ENCODE data around the gene CHKA. TPM values are rescaled to one million over a fixed set of nuclear protein-coding genes. Genes with fewer than 3 reads are reported as not detected.
A peak's percentile ranks its signal among the peaks of the same experiment; 100 is the strongest.

CHKA gene
- polyA plus RNA-seq, 4 donors = 31.5 to 180 (median 139) TPM

- FAIRE-seq (no peak), DNase-seq (no peak)
- Histone ChIP-seq H3K27me3 (ENCODE audit: control insufficient read depth in 3 of 3, insufficient read depth in 3 of 3, low read length in 3 of 3) (no peaks in the 10 kb centered on the region), H3K36me3 (ENCODE audit: control insufficient read depth in 3 of 3, insufficient read depth in 2 of 3, low read depth in 1 of 3, low read length in 3 of 3) (peaks cover 3 to 67% (median 5%) of the 10 kb centered on the region in 3 donors), H3K4me3 (ENCODE audit: low read depth in 1 of 3, low read length in 3 of 3) (no peak overlapping the region), H3K9me3 (ENCODE audit: control insufficient read depth in 2 of 2, insufficient read depth in 1 of 2, low read depth in 1 of 2, low read length in 1 of 2) (no peaks in the 10 kb centered on the region), H3K27ac (ENCODE audit: low read depth in 1 of 3, low read length in 2 of 3) (no peak overlapping the region), H3K4me1 (ENCODE audit: control insufficient read depth in 3 of 3, insufficient read depth in 2 of 3, low read depth in 1 of 3, low read length in 2 of 3) (peaks cover 0 to 27% (median 2%) of the 10 kb centered on the region in 3 donors)
- 79 to 92% (median 87%) methylated on average over 12 of the region's 12 CpGs for WGBS, 3 donors
Observed at GRCh38 chr11:68033708-68034045, 87.5 kb downstream of the CHKA start.

- DNase-seq = no peak
- FAIRE-seq = no peak
- WGBS, 3 donors = 92 to 94% (median 94%) methylated on average over 26 to 29 of the region's 29 CpGs
- Histone ChIP-seq H3K27me3 (ENCODE audit: control insufficient read depth in 3 of 3, insufficient read depth in 3 of 3, low read length in 3 of 3) (no peaks in the 10 kb centered on the region), H3K9me3 (ENCODE audit: control insufficient read depth in 2 of 2, insufficient read depth in 1 of 2, low read depth in 1 of 2, low read length in 1 of 2) (no peaks in the 10 kb centered on the region), H3K4me1 (ENCODE audit: control insufficient read depth in 3 of 3, insufficient read depth in 2 of 3, low read depth in 1 of 3, low read length in 2 of 3) (peaks cover 0 to 22% (median 2%) of the 10 kb centered on the region in 3 donors), H3K4me3 (ENCODE audit: low read depth in 1 of 3, low read length in 3 of 3) (no peak overlapping the region), H3K27ac (ENCODE audit: low read depth in 1 of 3, low read length in 2 of 3) (no peak overlapping the region), H3K36me3 (ENCODE audit: control insufficient read depth in 3 of 3, insufficient read depth in 2 of 3, low read depth in 1 of 3, low read length in 3 of 3) (peaks cover 3 to 64% (median 5%) of the 10 kb centered on the region in 3 donors)
Observed at GRCh38 chr11:68032997-68033707, 88.0 kb downstream of the CHKA start.

GRCh38 chr11:68032003-68032402, 89.2 kb downstream of the CHKA start:
- no peaks in the 10 kb centered on the region for H3K9me3 ChIP-seq (ENCODE audit: control insufficient read depth in 2 of 2, insufficient read depth in 1 of 2, low read depth in 1 of 2, low read length in 1 of 2)
- no peak overlapping the region for H3K27ac ChIP-seq (ENCODE audit: low read depth in 1 of 3, low read length in 2 of 3)
- DNase-seq (no peak), FAIRE-seq (no peak)
- H3K27me3 ChIP-seq (ENCODE audit: control insufficient read depth in 3 of 3, insufficient read depth in 3 of 3, low read length in 3 of 3) = no peaks in the 10 kb centered on the region
- H3K4me1 ChIP-seq (ENCODE audit: control insufficient read depth in 3 of 3, insufficient read depth in 2 of 3, low read depth in 1 of 3, low read length in 2 of 3) = peaks cover 0 to 17% (median 2%) of the 10 kb centered on the region in 3 donors
- H3K36me3 ChIP-seq (ENCODE audit: control insufficient read depth in 3 of 3, insufficient read depth in 2 of 3, low read depth in 1 of 3, low read length in 3 of 3) = peaks cover 3 to 70% (median 5%) of the 10 kb centered on the region in 3 donors
- H3K4me3 ChIP-seq (ENCODE audit: low read depth in 1 of 3, low read length in 3 of 3) = no peak overlapping the region
- WGBS, 3 donors = 48 to 67% (median 65%) methylated on average over 7 to 9 of the region's 9 CpGs

GRCh38 chr11:68031144-68031464, 90.1 kb downstream of the CHKA start:
- H3K27ac ChIP-seq (ENCODE audit: low read depth in 1 of 3, low read length in 2 of 3) = peak overlapping the region; percentile 60 to 81 (median 79)
- H3K36me3 ChIP-seq (ENCODE audit: control insufficient read depth in 3 of 3, insufficient read depth in 2 of 3, low read depth in 1 of 3, low read length in 3 of 3) = peaks cover 3 to 69% (median 5%) of the 10 kb centered on the region in 3 donors
- no peak for DNase-seq
- H3K27me3 ChIP-seq (ENCODE audit: control insufficient read depth in 3 of 3, insufficient read depth in 3 of 3, low read length in 3 of 3) = no peaks in the 10 kb centered on the region
- peak overlapping the region; percentile 69 to 86 (median 78) for H3K4me3 ChIP-seq (ENCODE audit: low read depth in 1 of 3, low read length in 3 of 3)
- H3K4me1 ChIP-seq (ENCODE audit: control insufficient read depth in 3 of 3, insufficient read depth in 2 of 3, low read depth in 1 of 3, low read length in 2 of 3) = peaks cover 0 to 17% (median 2%) of the 10 kb centered on the region in 3 donors
- 8 to 10% (median 8%) methylated on average over 10 of the region's 10 CpGs for WGBS, 3 donors
- H3K9me3 ChIP-seq (ENCODE audit: control insufficient read depth in 2 of 2, insufficient read depth in 1 of 2, low read depth in 1 of 2, low read length in 1 of 2) = no peaks in the 10 kb centered on the region
- no peak for FAIRE-seq

GRCh38 chr11:68030318-68031143, 90.7 kb downstream of the CHKA start, which contains the start of gene NDUFS8:
TSS of gene NDUFS8 (plus strand) at chr11:68030681. CDS start at chr11:68032152, 1,471 bp downstream.
- Histone ChIP-seq H3K27me3 (ENCODE audit: control insufficient read depth in 3 of 3, insufficient read depth in 3 of 3, low read length in 3 of 3) (no peaks in the 10 kb centered on the region), H3K27ac (ENCODE audit: low read depth in 1 of 3, low read length in 2 of 3) (peak within 1 kb of the TSS; percentile 60 to 81 (median 79)), H3K4me3 (ENCODE audit: low read depth in 1 of 3, low read length in 3 of 3) (peak within 1 kb of the TSS; percentile 69 to 86 (median 78)), H3K36me3 (ENCODE audit: control insufficient read depth in 3 of 3, insufficient read depth in 2 of 3, low read depth in 1 of 3, low read length in 3 of 3) (peaks cover 3 to 69% (median 5%) of the 10 kb centered on the region in 3 donors), H3K9me3 (ENCODE audit: control insufficient read depth in 2 of 2, insufficient read depth in 1 of 2, low read depth in 1 of 2, low read length in 1 of 2) (peaks cover 0 to under 1% of the 10 kb centered on the region in 2 donors), H3K4me1 (ENCODE audit: control insufficient read depth in 3 of 3, insufficient read depth in 2 of 3, low read depth in 1 of 3, low read length in 2 of 3) (peaks cover 0 to 17% (median 0%) of the 10 kb centered on the region in 3 donors)
- WGBS, 3 donors = 0 to 1% (median 1%) methylated on average over 56 of the region's 56 CpGs
- FAIRE-seq (peak; percentile 78), DNase-seq (peak; percentile 99 to 100)

GRCh38 chr11:68028802-68029545, 92.2 kb downstream of the CHKA start:
- H3K9me3 ChIP-seq (ENCODE audit: control insufficient read depth in 2 of 2, insufficient read depth in 1 of 2, low read depth in 1 of 2, low read length in 1 of 2) = peaks cover 0 to 5% of the 10 kb centered on the region in 2 donors
- 84 to 91% (median 91%) methylated on average over 12 of the region's 12 CpGs for WGBS, 3 donors
- no peak overlapping the region for H3K27ac ChIP-seq (ENCODE audit: low read depth in 1 of 3, low read length in 2 of 3)
- FAIRE-seq (no peak), DNase-seq (no peak)
- no peak overlapping the region for H3K4me3 ChIP-seq (ENCODE audit: low read depth in 1 of 3, low read length in 3 of 3)
- H3K27me3 ChIP-seq (ENCODE audit: control insufficient read depth in 3 of 3, insufficient read depth in 3 of 3, low read length in 3 of 3) = no peaks in the 10 kb centered on the region
- peaks cover 3 to 64% (median 5%) of the 10 kb centered on the region in 3 donors for H3K36me3 ChIP-seq (ENCODE audit: control insufficient read depth in 3 of 3, insufficient read depth in 2 of 3, low read depth in 1 of 3, low read length in 3 of 3)
- H3K4me1 ChIP-seq (ENCODE audit: control insufficient read depth in 3 of 3, insufficient read depth in 2 of 3, low read depth in 1 of 3, low read length in 2 of 3) = peaks cover 0 to 17% (median 0%) of the 10 kb centered on the region in 3 donors

- Histone ChIP-seq H3K27ac (ENCODE audit: low read depth in 1 of 3, low read length in 2 of 3) (no peak overlapping the region), H3K4me3 (ENCODE audit: low read depth in 1 of 3, low read length in 3 of 3) (no peak overlapping the region), H3K36me3 (ENCODE audit: control insufficient read depth in 3 of 3, insufficient read depth in 2 of 3, low read depth in 1 of 3, low read length in 3 of 3) (peaks cover 0 to 54% (median 0%) of the 10 kb centered on the region in 3 donors), H3K27me3 (ENCODE audit: control insufficient read depth in 3 of 3, insufficient read depth in 3 of 3, low read length in 3 of 3) (no peaks in the 10 kb centered on the region), H3K9me3 (ENCODE audit: control insufficient read depth in 2 of 2, insufficient read depth in 1 of 2, low read depth in 1 of 2, low read length in 1 of 2) (peaks cover 0 to 5% of the 10 kb centered on the region in 2 donors), H3K4me1 (ENCODE audit: control insufficient read depth in 3 of 3, insufficient read depth in 2 of 3, low read depth in 1 of 3, low read length in 2 of 3) (peaks cover 0 to 17% (median 0%) of the 10 kb centered on the region in 3 donors)
- FAIRE-seq = no peak
- 93 to 99% (median 96%) methylated on average over 15 to 21 of the region's 21 CpGs for WGBS, 3 donors
- DNase-seq = no peak
Observed at GRCh38 chr11:68027667-68028066, 93.5 kb downstream of the CHKA start.

Data from small intestine (tissue), 7 donors.